ENCODE results near the gene GREM1.

DNA sequence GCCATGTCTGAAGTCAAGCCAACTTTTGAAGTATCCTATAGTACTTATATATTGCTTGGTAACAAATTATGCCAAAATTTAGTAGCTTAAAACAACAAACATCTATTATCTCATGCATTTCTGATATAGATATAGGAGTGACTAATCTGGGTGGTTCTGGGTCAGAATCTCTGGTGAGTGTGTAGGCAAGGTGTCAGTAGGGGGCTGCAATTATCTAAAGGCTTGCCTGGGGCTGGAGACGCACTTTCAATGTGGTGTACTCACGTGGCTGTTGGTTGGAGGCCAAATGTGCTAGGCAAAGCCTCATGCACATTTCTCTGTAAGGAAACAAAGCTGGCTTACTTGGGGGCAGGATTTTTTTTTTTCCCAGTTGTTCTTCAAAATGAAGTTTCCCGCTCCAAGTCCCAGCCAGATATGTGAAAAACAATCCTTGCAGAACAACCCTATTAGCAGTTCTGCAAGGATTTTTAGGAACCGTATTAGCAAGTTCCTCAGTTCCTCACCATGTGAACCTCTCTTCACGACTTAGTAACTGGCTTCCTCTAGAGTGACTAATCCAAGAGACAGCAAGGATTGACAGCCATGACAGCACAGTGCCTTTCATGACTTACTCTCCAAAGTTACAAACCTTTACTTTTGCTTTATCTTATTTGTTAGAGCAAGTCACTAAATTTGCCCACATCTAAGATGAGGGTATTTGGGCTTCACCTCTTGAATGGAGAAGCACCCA lies 25.8 kb downstream of the GREM1 start:
- TF ChIP-seq, protein P1, sequence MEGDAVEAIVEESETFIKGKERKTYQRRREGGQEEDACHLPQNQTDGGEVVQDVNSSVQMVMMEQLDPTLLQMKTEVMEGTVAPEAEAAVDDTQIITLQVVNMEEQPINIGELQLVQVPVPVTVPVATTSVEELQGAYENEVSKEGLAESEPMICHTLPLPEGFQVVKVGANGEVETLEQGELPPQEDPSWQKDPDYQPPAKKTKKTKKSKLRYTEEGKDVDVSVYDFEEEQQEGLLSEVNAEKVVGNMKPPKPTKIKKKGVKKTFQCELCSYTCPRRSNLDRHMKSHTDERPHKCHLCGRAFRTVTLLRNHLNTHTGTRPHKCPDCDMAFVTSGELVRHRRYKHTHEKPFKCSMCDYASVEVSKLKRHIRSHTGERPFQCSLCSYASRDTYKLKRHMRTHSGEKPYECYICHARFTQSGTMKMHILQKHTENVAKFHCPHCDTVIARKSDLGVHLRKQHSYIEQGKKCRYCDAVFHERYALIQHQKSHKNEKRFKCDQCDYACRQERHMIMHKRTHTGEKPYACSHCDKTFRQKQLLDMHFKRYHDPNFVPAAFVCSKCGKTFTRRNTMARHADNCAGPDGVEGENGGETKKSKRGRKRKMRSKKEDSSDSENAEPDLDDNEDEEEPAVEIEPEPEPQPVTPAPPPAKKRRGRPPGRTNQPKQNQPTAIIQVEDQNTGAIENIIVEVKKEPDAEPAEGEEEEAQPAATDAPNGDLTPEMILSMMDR (IDR thresholded peaks at IDR 0.05; ENCODE audit: poor library complexity): no peak
- no peak for TF ChIP-seq EZH2phosphoT487 (IDR thresholded peaks at IDR 0.05; ENCODE audit: low read depth, severe bottlenecking, unreplicated experiment)
- no peak for TF ChIP-seq EZH2 (IDR thresholded peaks at IDR 0.05; ENCODE audit: borderline replicate concordance)
